Osteoblast (primary cell): ENCODE results near the gene MEIS1. TPM values are rescaled to one million over a fixed set of nuclear protein-coding genes. Genes with fewer than 3 reads are reported as not detected.

Experiments used
- DNase-seq: peaks from one replicate; pipeline ENCODE4 v3.0.0; 2011; ENCODE audit warnings: low spot score, mixed read lengths; ENCODE audit not compliant: insufficient read length; ENCODE audit errors: missing footprints
- H2AFZ ChIP-seq: 2 replicates; pipeline ENCODE4 v1.6.0; 2011; ENCODE audit warnings: mild to moderate bottlenecking, low read length
- H3K27ac ChIP-seq: 2 replicates; pipeline ENCODE4 v1.5.1; 2011; ENCODE audit warnings: mild to moderate bottlenecking, low read depth, low read length, moderate library complexity
- H3K27me3 ChIP-seq: 2 replicates; pipeline ENCODE4 v1.6.0; 2012; ENCODE audit warnings: mild to moderate bottlenecking, control low read depth, inconsistent platforms, low read length, moderate library complexity; ENCODE audit not compliant: insufficient read depth
- H3K36me3 ChIP-seq: 2 replicates; pipeline ENCODE4 v1.5.1; 2011; ENCODE audit warnings: mild to moderate bottlenecking, low read length, control low read depth, moderate library complexity; ENCODE audit not compliant: insufficient read depth
- H3K4me1 ChIP-seq: 2 replicates; pipeline ENCODE4 v1.5.1; 2011; ENCODE audit warnings: mild to moderate bottlenecking, low read length, control low read depth, moderate library complexity; ENCODE audit not compliant: insufficient read depth
- H3K4me2 ChIP-seq: 2 replicates; pipeline ENCODE4 v1.6.0; 2011; ENCODE audit warnings: mild to moderate bottlenecking, low read length; ENCODE audit not compliant: insufficient read depth
- H3K4me3 ChIP-seq: fragments of 200-600 bp; sonication (generic); 3 replicates; pipeline ENCODE4 v1.5.1; 2012; ENCODE audit warnings: mild to moderate bottlenecking, low read length, inconsistent platforms; ENCODE audit not compliant: insufficient read depth
- H3K79me2 ChIP-seq: 2 replicates; pipeline ENCODE4 v1.6.0; 2012; ENCODE audit warnings: mild to moderate bottlenecking, low read length, control low read depth, inconsistent platforms; ENCODE audit not compliant: insufficient read depth
- H3K9me3 ChIP-seq: 2 replicates; pipeline ENCODE4 v1.5.1; 2011; ENCODE audit warnings: low read depth, low read length, control low read depth
- H4K20me1 ChIP-seq: 2 replicates; pipeline ENCODE4 v1.6.0; 2012; ENCODE audit warnings: mild to moderate bottlenecking, low read length, control low read depth; ENCODE audit not compliant: insufficient read depth
- CTCF ChIP-seq: IDR thresholded peaks from 2 replicates; pipeline ENCODE4 v1.5.1; 2011; ENCODE audit warnings: mild to moderate bottlenecking, low read depth, low read length, moderate library complexity; ENCODE audit errors: extremely low read depth
- total RNA-seq: library from RNA; depleted of rRNA; stranded (reverse); fragments of >200 nt; gene quantifications from 2 replicates; pipeline ENCODE4 v1.2.3, GENCODE V29; 2012

MEIS1 gene
- total RNA-seq, 1 donor, result 11.9 TPM

GRCh38 chr2:66526180-66526579, 91.3 kb downstream of the MEIS1 start:
- Histone ChIP-seq H3K9me3 (no peaks in the 10 kb centered on the region), H3K27me3 (no peaks in the 10 kb centered on the region), H3K27ac (no peak overlapping the region), H2AFZ (no peak overlapping the region), H3K4me2 (no peak overlapping the region), H3K36me3 (no peaks in the 10 kb centered on the region), H3K4me1 (no peaks in the 10 kb centered on the region), H4K20me1 (no peaks in the 10 kb centered on the region), H3K4me3 (no peak overlapping the region), H3K79me2 (no peaks in the 10 kb centered on the region)
- no peak for DNase-seq
- no peak for TF ChIP-seq CTCF

- Histone ChIP-seq H3K27ac (no peak overlapping the region), H2AFZ (no peak overlapping the region)
- no peak for TF ChIP-seq CTCF
Observed at GRCh38 chr2:66528974-66529724, 94.2 kb downstream of the MEIS1 start.

GRCh38 chr2:66530651-66531050, 95.7 kb downstream of the MEIS1 start:
- no peaks in the 10 kb centered on the region for H3K27me3 ChIP-seq
- no peak overlapping the region for H3K27ac ChIP-seq
- no peak overlapping the region for H3K4me3 ChIP-seq
- no peaks in the 10 kb centered on the region for H3K79me2 ChIP-seq
- no peaks in the 10 kb centered on the region for H3K9me3 ChIP-seq
- H3K36me3 ChIP-seq, result no peaks in the 10 kb centered on the region
- H3K4me1 ChIP-seq, result no peaks in the 10 kb centered on the region
- H4K20me1 ChIP-seq, result no peaks in the 10 kb centered on the region
- H2AFZ ChIP-seq, result no peak overlapping the region
- no peak overlapping the region for H3K4me2 ChIP-seq
- no peak for TF ChIP-seq CTCF
- DNase-seq, result no peak

More at GRCh38 chr2:66528974-66529724, 94.2 kb downstream of the MEIS1 start:
- DNase-seq, result no peak
- no peaks in the 10 kb centered on the region for H4K20me1 ChIP-seq
- H3K4me3 ChIP-seq, result no peak overlapping the region
- H3K27me3 ChIP-seq, result no peaks in the 10 kb centered on the region
- no peaks in the 10 kb centered on the region for H3K79me2 ChIP-seq
- no peaks in the 10 kb centered on the region for H3K9me3 ChIP-seq
- H3K4me1 ChIP-seq, result no peaks in the 10 kb centered on the region
- no peak overlapping the region for H3K4me2 ChIP-seq
- no peaks in the 10 kb centered on the region for H3K36me3 ChIP-seq

- Histone ChIP-seq H3K27me3 (no peaks in the 10 kb centered on the region), H3K36me3 (no peaks in the 10 kb centered on the region), H3K27ac (no peak overlapping the region), H3K79me2 (no peaks in the 10 kb centered on the region), H3K9me3 (no peaks in the 10 kb centered on the region), H4K20me1 (no peaks in the 10 kb centered on the region), H2AFZ (no peak overlapping the region), H3K4me3 (no peak overlapping the region), H3K4me1 (no peaks in the 10 kb centered on the region), H3K4me2 (no peak overlapping the region)
- DNase-seq, result no peak
- no peak for TF ChIP-seq CTCF
Observed at GRCh38 chr2:66531155-66531554, 96.2 kb downstream of the MEIS1 start.
